Stimulated activated CD4-positive, alpha-beta T cell treated with anti-CD3 and anti-CD28 coated beads, Interleukin-4, amount 100 ng/mL, for 1 hour (primary cell): ENCODE measurements around the gene GSTA2.
"Not testable (repeated sequence)": the region's sequence is repeated elsewhere in the genome, so short reads cannot be mapped to it uniquely, and the experiment has no call there.

Source experiments
- DNase-seq: peaks from one replicate; pipeline ENCODE4 v3.0.0-alpha.2; 2020

The GSTA2 gene

DNA sequence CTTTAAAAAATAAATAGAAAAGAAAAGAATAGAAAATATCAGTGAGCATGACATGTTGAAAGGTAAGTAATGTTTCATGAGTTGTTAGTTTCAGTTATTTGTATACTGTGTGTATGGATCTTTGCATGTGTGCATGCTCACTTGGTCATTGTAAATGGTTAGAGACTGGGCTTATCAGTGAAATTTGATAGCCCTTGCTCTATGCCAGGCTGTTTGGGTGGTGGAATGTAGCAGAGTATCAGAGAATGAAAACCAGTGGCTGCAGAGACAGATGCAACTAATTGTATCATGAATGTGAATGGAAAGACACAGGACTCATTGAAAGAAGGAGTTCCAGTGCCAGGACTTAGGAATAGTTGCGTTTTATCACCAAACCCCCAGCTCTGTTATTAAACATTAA lies 4.2 kb downstream of the GSTA2 start:
- DNase-seq = no peak

DNA sequence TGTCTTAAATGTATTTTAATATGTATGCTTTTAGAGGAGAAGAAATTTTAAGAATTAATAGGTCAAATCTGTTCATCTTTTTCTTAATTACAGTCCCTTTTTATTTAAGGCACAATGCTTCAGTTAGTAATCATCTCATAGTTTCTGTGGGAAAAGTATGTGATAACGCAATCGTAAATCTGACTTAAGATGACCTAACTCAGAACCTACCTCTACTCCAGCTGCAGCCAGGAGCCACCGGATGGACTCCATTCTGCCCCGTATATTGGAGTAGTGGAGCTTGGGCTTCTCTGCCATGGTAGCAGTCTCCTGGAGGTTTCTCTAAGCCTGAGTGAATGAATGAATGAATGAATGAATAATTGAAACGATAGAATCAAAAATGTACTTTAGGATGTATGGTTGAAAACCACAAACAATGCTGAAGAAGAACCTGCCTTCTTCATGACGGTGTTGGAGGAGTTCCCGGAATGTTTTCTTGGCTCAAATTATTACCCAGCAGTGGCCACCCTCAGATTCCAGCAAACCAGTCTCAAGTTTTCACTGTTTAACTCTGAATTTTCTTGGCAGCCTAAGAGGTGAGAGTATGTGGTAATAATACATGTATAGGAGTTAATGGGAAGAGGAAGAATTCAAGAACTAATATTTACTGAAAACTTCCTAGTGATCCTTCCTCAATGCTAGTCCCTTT lies 5.5 kb downstream of the GSTA2 start:
- DNase-seq = not testable (repeated sequence)

DNA sequence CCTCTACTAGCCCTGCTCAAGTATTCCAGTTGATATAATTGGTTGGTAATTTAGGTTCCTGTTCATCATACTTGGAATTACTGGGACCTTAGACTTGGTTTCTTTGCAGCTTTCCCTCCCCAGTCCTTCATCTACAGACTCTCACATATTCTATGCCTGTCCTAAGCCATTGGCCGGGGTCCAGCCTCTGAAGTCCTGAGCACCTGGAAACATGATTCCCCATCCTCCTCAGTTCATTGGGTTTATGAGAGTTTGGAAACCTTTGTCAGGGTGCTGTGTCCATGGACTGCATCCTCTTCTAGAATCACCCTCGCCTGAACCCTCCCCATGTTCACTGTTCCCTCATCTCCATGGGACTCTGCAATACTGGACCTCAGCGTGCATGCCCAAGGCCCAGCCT lies 8.8 kb downstream of the GSTA2 start:
- DNase-seq = no peak

DNA sequence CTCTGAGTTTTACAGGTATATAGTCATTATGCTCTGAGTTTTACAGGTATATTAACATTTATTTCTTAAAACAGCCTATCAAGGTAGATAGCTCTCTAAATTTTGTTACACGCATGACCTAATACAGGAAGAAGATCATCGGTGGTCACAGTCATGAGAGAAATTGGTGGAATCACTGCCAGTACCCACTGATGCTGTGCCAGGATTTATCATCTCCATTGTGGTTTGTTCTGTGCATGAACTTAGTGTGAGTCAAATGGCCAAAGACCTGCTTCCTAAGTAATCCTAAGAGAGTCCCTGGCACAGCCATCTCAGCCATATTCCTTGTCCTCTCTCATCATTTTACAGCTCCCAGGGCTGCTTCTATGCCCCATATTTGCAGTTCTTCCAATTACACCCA lies 10.1 kb downstream of the GSTA2 start:
- not testable (repeated sequence) for DNase-seq

DNA sequence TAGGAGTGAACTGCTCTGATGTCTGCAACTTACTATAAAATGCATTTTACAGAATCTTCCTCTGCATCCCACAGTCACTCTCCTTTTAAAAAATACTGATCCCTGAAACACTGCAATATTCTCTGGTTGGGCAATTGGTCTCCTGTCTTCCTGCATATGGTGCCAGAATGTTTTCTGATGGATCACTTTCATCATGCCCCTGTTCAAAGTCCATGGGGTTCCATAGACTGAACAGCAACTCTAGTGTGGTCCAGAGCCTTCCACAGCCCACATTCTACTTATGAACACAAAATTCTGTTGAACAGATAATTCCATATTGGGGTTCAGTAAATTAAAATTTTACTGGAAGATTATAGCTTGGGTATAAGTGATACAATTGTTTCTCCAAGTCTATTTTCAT lies 11.0 kb downstream of the GSTA2 start:
- no peak for DNase-seq

DNA sequence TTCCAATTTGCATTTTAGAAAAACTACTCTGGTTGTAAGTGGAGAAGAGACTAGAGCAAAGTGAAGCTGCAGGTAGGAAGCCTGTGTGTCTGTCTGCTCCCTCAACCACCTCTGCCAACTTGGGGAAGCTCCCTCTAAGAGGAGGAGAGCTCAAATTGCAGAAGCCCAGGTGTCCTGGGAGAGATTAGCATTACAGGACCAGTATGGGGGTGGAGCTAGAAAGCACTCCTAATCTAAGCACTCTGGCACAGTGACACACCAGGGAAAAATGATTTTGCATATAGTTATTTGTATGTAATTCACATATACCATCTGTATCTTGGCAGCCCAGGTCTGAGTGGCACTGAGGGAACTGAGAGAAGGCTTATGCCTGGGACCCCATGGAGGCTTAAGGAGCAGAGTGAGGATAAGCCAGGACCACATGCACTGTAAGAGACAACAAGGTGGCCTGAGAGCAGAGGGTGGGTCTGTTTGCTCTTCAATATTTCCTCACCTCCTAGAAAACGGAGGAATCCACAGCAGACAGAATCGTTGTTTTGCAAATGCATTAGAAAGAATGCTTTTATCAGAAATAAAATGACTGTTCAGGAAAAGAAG lies 13.6 kb downstream of the GSTA2 start:
- DNase-seq = no peak

DNA sequence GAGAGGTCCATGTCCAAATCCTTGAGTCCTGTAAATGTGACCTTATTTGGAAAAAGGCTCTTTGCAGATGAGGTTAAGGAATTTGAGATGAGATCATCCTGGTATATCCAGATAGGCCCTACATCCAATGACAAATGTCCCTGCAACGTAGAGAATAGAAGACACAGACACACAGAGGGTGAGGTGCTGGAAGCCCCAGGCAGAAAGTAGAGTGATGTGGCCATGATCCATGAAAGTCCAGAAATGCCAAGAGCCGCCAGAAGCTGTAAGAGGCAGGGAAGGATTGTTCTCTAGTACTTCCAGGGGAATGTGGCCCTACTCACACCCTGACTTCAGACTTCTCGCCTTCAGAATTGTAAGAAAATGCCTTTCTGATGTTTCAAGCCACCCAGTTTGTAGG lies 16.0 kb downstream of the GSTA2 start:
- not testable (repeated sequence) for DNase-seq

DNA sequence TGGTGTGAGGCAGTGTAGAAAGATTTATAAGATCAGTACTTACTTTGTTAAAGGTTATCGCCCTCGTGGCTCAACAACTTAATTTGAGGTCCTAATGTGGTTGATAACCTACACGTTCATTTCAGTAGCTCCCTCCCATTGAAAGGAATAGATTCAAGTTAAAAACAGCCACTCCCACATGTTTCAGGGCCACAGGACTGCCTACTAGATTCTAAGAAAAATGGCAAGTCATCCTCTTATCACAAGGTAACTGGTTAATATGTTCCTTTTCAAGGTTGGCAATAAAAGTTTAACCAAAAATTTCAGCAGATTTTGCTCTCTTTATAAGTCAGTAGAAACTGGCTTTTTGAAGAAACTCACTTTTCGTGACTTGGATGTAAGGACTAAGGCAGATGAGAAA lies 17.1 kb downstream of the GSTA2 start:
- no peak for DNase-seq

DNA sequence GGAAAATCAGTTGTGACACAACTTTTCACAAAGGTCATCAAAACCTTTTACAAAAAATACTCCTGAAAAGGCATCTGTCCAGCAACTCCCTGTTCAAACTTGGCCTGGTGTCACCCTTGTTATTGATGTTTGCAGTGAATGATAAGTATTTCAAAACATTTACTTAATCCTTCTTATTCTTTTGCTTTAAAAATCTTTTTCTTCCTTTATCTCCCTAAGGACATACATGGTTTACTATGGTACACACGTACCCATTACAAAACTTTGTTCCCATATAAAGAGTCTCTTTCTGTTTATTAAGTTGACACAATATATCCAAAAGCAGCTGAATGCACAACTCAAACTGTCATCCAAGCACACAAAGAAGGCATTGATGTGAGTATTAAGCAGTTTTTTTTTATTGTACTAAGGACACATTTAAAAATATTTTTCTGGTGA lies 17.5 kb downstream of the GSTA2 start:
- no peak for DNase-seq

DNA sequence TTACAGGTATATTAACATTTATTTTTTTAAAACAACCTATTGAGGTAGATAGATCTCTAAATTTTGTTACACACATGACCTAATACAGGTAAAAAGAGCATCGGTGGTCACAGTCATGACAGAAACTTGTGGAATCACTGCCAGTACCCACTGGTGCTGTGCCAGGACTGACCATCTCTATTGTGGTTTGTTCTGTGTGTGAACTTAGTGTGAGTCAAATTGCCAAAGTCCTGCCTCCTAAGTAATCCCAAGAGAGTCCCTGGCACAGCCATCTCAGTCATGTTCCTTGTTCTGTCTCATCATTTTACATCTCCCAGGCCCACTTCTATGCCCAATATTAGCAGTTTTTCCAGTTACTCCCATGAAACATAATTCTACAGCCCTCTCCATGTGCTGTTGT lies 21.4 kb downstream of the GSTA2 start:
- no peak for DNase-seq

DNA sequence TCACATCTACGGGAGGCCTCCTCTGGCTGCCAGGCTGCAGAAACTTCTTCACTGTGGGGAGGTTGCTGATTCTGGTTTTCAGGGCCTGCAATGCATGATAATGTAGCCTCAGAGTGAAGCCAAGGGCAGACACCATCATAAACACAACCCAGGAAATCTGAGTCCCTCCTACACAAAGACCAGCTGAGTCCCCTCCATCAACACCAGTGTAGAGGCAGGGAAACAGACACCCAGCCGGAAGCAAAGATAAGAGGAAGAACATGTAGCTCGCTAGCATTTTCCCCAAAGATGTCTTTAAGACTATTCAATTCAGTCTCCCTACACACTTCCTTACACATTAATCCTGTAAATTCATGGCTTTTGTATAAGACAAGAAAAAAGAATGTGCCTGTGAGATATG lies 23.6 kb downstream of the GSTA2 start:
- DNase-seq = no peak

DNA sequence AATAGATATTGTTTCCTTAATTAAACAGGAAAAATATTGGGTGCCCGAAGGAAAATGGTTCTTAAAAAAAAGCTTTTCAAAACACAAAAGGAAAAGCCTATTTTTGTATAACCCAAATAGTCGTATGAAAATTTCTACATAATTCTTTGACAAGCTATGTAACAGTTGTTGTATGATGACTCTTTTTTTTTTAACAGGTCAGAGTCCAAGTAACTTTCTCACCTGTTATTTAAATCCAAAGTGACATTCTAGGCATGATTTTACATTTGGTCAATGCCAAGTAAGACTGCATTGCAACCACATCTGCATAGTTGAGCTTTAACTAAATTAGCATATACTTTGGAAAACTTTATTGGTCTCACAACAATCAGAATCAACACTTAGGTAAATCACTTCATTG lies 24.1 kb downstream of the GSTA2 start:
- DNase-seq = no peak

DNA sequence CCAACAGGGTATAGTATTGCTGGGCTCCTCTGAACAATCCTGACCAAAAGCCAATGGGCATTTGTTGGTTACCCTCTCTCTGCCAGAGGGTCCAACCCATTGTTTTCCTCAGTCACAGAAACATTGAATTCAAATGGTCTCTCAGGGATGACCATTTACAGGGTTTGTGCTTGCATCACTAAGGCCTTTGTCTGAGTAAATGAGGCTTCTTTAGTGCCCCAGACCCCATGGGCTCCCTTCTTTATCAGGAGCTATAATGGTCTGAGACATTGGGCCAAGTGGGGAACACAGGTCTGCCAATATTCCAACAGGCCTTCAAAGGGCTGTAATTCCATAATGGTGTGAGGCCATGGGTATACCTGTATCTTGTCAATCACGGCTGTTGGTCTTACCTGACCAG lies 27.1 kb downstream of the GSTA2 start:
- DNase-seq = no peak

DNA sequence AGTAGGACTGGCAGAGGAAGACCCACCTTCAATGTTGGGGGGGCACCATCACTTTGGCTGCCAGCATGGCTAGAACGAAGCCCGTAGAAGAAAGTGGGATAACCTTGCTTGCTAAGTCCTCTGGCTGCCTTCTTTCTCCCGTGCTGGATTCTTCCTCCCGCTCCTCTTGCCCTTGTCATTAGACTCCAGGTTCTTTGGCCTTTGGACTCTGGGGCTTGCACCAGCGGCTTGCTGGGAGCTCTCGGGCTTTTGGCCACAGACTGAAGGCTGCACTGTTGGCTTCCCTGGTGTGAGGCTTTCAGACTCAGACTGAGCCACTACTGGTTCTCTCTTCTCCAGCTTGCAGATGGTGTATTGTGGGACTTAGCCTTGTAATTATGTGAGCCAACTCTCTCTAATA lies 28.2 kb downstream of the GSTA2 start:
- no peak for DNase-seq

DNA sequence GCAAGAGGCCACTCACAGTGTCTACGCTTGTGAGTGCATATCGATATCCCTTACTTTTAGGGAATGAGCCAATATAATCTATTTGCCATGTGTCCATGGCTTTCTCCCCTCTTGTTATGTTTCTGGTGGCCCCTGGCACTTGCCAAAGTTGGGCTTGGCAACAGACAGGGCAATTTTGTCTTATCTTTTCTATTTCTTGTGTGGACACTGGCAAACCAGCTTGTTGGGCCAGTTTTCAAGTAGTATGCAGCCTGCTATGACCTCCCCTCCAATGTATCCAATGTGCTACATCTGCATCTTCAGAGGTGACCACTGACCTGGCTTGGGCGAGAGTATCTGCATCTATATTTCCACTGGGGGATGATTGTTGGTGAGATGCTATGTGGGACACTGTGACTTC lies 29.2 kb downstream of the GSTA2 start:
- no peak for DNase-seq

DNA sequence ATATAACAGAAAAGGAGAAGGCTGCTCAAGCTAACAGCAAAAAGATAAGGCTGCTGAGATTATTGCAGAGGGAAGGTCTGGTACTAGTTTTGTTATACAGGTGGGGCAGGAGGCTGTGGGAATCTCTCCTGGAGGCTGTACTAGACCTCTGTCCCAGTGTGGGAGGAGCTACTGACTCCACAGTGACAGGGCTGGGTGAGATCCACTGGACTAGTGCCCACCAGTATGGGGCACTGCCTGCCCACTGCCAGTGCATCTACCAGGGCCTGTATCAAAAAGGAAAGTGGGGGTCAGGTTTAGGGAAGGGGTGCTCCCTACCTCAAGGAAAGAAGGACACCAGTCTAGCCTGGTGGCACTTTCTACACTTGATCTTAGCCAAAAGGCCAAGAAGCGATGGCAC lies 30.1 kb downstream of the GSTA2 start:
- DNase-seq = no peak

DNA sequence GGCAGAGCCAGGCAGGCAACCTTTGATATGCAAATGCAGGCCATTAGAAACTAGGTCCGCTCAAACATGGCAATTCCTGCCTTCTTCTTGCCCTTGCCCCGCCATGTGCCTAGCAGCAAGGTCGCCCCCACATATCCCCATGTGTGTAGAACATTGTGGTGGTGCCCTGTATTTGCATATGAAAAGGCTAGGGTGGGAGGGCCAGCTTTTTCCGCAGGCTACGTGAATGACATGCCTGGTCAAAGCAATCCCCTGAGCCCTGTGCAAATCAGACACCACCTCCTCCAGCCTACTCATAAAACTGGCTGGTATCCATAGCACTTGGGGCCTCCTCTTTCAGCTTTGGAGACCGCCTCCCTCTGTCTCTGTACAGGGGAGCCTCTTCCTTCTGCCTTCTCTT lies 31.6 kb downstream of the GSTA2 start:
- no peak for DNase-seq

DNA sequence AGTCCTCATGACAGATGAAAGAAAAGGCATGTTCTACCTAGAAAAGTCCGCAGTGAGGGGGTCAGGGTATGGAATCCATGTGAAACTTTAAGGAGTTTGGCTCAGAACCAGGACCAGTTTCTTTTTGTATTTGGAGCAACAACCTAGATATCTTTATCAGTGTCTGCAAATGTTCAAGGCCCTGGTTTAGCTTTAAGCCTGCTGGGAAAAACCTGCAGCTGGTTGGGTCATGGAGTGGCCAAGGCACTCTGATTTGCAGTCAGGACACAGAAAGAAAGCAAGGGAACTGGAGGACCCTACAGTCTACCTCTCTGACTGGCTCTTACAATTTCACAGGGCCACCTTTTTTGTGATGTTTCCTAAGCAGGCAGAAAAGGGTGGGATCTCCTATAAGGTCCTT lies 33.7 kb downstream of the GSTA2 start:
- DNase-seq = no peak

DNA sequence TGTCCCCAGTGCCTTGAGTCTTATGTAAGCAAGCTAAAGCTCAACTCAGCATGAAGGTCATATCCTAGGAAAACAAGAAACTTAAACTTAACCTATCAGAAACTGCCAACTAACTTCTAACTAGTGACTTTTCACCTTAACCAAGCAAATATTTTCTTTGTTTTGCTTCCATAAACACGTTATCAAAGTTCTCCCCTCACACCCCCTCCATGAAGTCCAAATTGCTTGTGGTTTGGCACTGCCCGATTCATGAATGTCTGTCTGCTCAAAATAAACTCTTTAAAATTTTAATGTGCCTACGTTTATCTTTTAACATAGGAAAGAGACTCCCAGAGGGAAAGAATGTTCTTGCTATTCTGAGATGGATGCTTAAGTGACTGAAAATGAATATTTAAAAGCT lies 34.9 kb downstream of the GSTA2 start:
- DNase-seq = no peak

DNA sequence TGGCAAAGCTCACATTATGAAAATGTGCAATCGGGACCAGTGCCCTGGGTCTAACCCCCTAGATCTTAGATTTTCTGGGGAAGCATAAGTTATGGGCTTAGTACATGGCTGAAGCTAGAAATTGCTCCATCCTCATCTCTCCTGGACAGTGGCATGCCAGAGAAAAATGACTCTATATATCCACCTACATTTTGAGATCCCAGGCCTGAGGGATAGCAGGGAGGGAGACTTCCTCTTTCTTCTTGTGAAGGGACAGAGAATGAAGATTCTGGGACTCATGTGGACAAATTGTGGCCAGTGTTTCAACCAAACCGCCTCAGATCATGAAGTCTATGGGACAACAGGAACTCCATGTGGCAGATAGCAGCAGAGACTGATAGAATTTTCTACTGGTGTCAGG lies 35.4 kb downstream of the GSTA2 start:
- no peak for DNase-seq

DNA sequence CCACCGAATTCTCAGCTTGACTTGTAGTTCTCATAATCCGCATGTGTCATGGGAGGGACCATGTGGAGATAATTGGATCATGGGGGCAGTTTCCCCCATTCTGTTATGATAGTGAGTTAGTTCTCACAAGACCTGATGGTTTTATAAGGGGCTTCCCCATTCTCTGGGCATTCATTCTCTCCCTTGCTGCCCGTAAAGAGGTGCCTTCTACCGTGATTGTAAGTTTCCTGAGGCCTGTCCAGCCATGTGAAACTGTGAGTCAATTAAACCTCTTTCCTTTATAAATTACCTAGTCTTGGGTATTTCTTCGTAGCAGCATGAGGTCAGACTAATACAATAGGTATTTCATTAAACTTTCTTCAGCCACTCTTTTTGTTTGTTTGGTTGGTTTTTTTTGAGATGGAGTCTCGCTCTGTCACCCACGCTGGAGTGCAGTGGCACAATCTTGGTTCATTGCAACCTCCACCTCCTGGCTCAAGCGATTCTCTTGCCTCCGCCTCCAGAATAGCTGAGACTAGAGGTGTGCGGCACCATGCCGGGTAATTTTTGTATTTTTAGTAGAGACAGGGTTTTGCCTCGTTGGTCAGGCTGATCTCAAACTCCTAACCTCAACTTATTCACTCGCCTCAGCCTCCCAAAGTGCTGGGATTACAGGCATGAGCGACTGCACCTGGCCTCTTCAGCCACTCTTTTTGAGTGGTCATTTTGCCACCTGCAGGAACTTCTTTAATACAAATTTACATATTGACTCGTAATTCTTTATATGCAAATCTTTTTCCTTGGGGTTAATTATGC lies 36.3 kb downstream of the GSTA2 start:
- DNase-seq = no peak

DNA sequence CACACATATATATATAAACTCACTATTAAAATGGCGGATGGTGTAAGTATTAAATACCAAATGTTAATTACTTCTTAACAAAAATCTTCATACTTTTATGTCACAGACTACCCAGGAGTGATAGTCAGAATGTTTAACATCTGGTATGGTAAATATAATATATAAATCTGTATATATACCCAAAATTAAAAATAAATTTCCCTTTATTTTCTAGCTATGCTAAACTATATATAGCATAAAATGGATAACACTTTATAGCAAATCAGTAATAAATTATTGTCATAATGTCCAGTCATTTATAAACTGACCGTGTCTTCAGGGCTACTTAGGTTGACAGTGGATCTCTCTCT lies 37.1 kb downstream of the GSTA2 start:
- no peak for DNase-seq

DNA sequence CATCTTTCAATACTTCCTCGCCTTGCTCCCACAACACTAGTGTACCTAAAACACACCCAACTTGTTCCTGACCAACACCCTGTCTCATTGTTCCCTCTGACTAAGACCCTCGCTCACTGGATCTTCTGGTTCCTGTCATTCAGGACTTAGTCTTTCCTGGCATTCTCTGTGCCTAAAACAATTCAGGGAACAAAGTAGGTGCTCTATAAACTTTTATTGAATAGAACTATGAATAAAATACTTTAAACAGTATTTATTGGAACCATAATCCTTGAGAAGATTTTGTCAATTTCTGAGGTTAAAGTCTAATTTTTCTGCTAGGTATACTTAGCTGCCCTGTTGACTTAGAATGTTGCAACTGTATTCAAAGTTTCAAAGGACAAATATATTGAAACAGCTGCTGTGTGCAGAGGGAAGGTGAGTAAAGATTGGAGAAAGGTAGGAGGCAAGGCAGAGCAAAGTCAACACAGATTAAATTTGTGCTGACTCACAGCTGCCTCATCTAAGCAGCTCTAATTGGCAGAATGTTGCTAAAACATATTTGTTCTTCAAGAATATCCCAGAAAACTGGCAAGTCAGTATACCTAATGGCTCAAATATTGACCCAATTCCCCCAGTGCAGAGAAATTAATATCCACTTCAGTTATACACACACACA lies 37.6 kb downstream of the GSTA2 start:
- no peak for DNase-seq

DNA sequence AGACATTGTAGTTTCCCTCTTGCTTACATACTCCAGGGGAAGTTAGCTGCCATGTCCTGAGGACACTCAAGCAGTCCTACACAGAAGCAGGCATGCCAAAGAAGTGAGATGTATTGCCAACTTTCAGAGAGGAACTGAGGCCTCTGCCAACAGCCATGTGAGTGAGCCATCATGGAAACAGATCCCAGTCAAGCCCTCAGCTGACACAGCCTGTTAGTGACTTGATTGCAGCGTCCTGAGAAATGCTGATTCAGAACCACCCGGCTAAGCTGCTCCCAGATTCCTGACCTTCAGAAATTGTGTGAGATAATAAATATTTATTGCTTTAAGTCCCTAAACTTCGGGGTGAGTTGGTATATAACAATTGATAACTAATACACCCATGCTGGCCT lies 38.1 kb downstream of the GSTA2 start:
- no peak for DNase-seq
